ES-I3 (cell line): ENCODE data around the gene PRRC2A.
A peak's percentile ranks its signal among the peaks of the same experiment; 100 is the strongest.
"Not testable (repeated sequence)": the region's sequence is repeated elsewhere in the genome, so short reads cannot be mapped to it uniquely, and the experiment has no call there.

Source experiments
- H3K36me3 ChIP-seq: 2 replicates; pipeline ENCODE4 v1.6.1; 2013; ENCODE audit warnings: mild to moderate bottlenecking, low read length, control low read depth, moderate library complexity; ENCODE audit not compliant: insufficient read depth
- H3K4me1 ChIP-seq: 2 replicates; pipeline ENCODE4 v1.6.1; 2013; ENCODE audit warnings: mild to moderate bottlenecking, control low read depth, low read length; ENCODE audit not compliant: insufficient read depth
- H3K9ac ChIP-seq: 2 replicates; pipeline ENCODE4 v1.6.1; 2013; ENCODE audit warnings: low read depth, mild to moderate bottlenecking, low read length, moderate library complexity
- H3K9me3 ChIP-seq: 2 replicates; pipeline ENCODE4 v1.6.1; 2013; ENCODE audit warnings: mild to moderate bottlenecking, low read length, moderate library complexity; ENCODE audit not compliant: control insufficient read depth, insufficient read depth

PRRC2A gene

GRCh38 chr6:31579546-31580437 is 40.7 kb upstream of the PRRC2A start:
- Histone ChIP-seq H3K9me3 (no peaks in the 10 kb centered on the region), H3K36me3 (no peaks in the 10 kb centered on the region), H3K4me1 (peaks cover 28% of the 10 kb centered on the region), H3K9ac (peak overlapping the region; percentile 71; the same call in 1 of the 2 replicates)

- H3K4me1 ChIP-seq, result peaks cover 28% of the 10 kb centered on the region
- H3K36me3 ChIP-seq, result no peaks in the 10 kb centered on the region
- peak overlapping the region; percentile 71; the same call in 1 of the 2 replicates for H3K9ac ChIP-seq
- H3K9me3 ChIP-seq, result no peaks in the 10 kb centered on the region
These were observed 40.1 kb upstream of the PRRC2A start for GRCh38 chr6:31580438-31580740.

DNA sequence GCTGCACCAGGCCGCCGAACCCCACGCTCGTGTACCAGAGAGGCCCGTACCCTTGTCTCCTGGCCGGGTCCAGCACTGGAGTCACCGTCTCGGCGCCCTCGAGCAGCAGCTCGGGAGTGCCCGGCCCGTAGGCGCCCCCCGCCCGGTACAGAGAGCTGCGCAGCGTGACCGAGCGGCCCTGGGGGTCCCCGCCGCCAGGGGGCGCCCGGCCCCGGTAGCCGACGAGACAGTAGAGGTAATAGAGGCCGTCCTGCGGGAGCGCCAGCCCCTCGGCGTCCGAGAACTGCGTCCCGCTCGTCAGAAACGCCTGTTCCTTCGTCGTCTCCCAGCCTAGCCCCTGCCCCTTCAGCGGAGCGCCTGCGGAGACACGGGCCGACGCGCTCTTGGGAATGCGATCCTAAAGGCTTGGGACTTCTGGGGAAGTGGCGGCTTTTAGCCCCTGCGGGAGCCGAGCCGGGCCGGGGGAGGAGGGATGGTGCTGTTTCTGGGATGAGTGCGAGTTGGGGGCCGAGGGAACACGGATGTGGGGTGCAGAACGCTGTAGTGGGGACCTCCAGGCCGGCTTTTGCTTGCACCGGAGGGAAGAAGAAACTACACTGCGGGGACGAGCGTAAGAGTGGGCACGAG is 39.6 kb upstream of the PRRC2A start:
- Histone ChIP-seq H3K9ac (peak overlapping the region; percentile 71), H3K4me1 (peaks cover 28% of the 10 kb centered on the region), H3K36me3 (no peaks in the 10 kb centered on the region), H3K9me3 (no peaks in the 10 kb centered on the region)

DNA sequence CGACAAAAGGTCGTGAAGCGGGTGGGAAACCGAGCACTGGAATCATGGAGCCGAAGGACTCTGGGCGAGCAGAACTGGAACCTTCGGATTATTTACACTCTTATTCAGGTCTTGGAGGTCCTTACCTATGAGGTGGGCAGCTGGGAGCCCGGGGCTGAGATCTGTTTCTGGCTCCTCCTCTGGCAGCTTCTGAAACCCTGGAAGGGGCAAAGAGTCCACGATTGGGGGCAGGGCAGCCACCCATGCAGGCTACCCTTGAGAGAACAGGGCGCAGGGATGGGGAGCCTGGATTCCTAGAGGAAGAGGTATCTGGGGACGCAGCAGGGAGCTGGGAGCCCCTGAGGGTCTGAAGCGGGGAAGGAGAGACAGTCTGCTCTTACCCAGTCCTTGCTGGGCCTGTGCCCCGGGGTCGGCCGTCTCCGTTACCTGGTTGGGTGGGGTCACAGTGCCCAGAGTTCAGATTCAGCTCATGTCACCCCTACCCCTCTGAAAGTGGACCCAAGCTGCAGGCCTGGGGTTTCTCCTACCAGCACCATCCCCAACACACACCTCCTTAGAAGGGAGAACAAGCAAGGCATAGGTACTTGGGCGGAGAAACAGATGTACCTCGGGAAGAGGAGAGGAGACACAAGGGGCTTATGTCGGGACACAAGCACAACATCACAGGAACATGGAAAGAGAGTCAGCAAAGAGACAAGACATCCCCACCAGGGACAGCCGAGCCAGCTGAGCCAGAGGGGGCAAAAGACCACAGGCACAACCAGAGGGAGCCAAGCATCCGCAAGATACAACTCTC is 38.9 kb upstream of the PRRC2A start:
- no peaks in the 10 kb centered on the region for H3K9me3 ChIP-seq
- peaks cover 28% of the 10 kb centered on the region for H3K4me1 ChIP-seq
- no peaks in the 10 kb centered on the region for H3K36me3 ChIP-seq
- H3K9ac ChIP-seq, result peak overlapping the region; percentile 71

GRCh38 chr6:31582230-31582643 is 38.3 kb upstream of the PRRC2A start, which contains the start of gene LTB:
Gene LTB, minus strand, starts transcription at chr6:31582424. Its CDS starts 7 bp downstream, at chr6:31582417.
- H3K9ac ChIP-seq, result peak within 1 kb of the TSS; percentile 71
- peaks cover 28% of the 10 kb centered on the region for H3K4me1 ChIP-seq
- no peaks in the 10 kb centered on the region for H3K36me3 ChIP-seq
- no peaks in the 10 kb centered on the region for H3K9me3 ChIP-seq

DNA sequence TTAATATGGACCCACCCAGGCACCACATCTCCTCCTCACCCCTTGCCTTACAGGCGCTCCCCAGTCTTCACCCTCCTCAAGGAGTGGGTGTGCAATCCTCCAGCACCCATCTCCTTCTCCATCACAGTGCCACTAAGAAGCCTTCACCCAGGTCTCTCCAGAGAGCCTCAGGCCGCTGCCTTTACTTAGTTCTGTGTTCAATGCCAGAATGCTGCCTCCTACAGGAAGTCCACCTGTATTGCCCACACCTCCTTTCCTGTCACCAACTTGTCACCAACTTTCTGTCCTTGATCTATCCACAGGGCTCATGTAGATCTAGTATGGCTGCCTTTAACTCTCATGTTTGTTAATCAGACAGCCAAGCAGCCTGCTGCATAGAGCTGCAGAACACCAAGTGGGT is 35.0 kb upstream of the PRRC2A start:
- Histone ChIP-seq H3K9ac (no peak overlapping the region), H3K4me1 (peaks cover 15% of the 10 kb centered on the region; the same call in 1 of the 2 replicates), H3K36me3 (no peaks in the 10 kb centered on the region), H3K9me3 (no peaks in the 10 kb centered on the region)

GRCh38 chr6:31586008-31586407 is 34.5 kb upstream of the PRRC2A start, which contains the start of gene LST1:
Gene LST1, plus strand, starts transcription at chr6:31586277. Its CDS starts 1,023 bp downstream, at chr6:31587300.
- Histone ChIP-seq H3K9ac (no peak within 1 kb of the TSS), H3K36me3 (no peaks in the 10 kb centered on the region), H3K9me3 (no peaks in the 10 kb centered on the region), H3K4me1 (peaks cover 15% of the 10 kb centered on the region; the same call in 1 of the 2 replicates)

DNA sequence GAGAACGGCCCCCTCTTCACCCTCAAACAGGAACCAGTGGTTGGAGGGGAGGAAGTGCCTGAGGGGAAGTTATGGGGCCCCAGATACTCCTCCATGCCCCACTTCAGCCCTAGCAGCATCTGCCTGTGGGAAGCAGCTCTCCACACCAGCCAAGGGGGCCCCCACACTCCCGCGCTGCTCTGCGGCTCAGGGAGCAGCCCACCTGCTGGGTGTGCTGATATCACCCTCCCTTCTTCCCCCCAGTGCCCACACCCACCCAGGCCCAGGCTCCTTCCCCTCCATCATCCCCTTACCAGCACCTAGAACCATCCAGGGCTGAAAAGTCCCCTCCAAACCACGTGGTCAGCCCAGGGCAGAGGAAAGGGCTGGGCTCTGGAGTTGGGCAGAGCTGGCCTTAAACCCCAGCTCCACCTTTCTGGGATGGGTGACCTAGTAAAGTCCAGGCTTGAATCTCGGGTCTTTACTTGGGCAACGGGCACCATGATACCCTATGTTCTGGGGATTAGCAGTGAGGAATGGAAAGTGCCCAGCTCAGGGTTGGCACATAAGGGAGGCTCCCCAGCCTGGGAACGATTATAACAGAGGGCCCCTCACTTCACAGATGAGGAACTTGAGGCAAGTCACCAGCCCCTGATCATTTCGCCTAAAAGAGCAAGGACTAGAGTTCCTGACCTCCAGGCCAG is 33.8 kb upstream of the PRRC2A start:
- Histone ChIP-seq H3K9me3 (no peaks in the 10 kb centered on the region), H3K9ac (no peak overlapping the region), H3K4me1 (peaks cover 15% of the 10 kb centered on the region; the same call in 1 of the 2 replicates), H3K36me3 (no peaks in the 10 kb centered on the region)

DNA sequence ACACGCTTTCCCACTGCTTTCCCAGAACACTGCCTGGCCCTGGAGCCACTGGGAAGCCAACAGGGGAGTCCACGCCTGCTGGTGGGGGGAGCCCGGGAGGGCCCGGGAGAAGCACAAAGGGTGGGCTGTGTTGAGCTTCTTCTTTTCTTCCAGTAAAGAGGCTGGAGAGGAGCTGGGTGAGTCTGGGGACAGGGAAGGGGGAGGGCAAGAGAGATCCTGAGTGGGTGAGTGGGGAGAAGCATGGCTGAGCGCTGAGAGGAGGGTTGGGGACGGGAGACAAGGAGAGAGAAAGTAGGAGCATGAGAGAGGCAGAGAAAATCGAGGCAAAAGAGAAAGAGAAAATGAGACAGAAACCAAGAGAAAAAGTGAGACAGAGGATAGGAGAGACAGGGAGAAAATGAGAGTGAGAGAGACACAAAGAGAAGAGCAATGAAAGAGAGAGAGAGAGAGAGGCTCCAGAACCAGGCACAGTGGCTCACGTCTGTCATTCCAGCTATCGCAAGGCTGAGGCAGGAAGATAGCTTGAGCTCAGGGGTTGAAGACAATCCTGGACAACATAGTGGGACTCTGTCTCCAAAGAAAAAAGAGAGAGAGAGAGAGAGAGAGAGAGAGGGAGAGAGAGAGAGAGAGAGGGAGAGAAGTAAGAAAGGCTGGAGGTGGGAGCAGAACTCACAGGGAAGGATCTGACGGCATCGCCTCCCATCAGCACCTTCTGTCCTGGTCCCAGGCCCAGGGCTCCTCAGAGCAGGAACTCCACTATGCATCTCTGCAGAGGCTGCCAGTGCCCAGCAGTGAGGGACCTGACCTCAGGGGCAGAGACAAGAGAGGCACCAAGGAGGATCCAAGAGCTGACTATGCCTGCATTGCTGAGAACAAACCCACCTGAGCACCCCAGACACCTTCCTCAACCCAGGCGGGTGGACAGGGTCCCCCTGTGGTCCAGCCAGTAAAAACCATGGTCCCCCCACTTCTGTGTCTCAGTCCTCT is 32.4 kb upstream of the PRRC2A start:
- H3K9ac ChIP-seq, result no peak overlapping the region
- no peaks in the 10 kb centered on the region for H3K36me3 ChIP-seq
- no peaks in the 10 kb centered on the region for H3K9me3 ChIP-seq
- peaks cover 6% of the 10 kb centered on the region; the same call in 1 of the 2 replicates for H3K4me1 ChIP-seq

DNA sequence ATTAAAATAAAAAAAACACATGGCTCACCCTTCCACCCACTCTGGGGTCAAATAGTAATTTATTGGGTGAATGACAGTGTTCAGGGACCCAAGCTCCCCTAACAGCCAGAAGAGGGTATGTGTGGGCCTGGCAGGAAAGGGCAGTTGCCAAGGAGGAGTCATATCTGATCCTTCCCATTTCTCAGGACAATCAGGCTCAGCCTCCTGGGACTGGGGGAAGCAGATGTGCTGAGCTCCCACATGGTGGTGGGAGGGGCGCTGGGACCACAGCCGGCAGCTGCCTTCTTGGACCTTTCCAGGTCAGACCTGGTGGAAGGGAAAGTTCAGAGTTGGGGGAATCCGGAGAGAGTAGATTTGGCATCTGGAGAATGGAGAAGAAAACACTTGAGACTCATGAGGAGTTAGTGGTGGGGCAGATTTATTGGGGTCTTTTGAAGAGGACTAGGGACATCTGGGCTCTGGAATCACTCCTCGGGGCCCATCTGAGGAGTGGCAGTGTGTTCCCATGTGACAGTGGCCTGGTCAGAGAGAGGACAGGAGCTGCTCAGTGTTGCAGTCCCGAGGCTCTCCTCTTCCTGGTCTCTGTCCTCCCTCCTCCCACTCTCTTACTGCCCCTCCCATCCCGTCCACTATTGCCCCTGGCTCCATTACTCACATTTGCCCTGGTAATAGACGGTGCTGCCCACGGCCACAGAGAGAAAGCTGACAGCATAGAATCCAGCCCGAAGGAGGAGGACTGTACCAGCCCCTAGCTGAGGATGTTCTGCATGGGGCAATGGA is 31.5 kb upstream of the PRRC2A start:
- H3K4me1 ChIP-seq, result peaks cover 6% of the 10 kb centered on the region; the same call in 1 of the 2 replicates
- H3K9me3 ChIP-seq, result no peaks in the 10 kb centered on the region
- H3K9ac ChIP-seq, result no peak overlapping the region
- H3K36me3 ChIP-seq, result no peaks in the 10 kb centered on the region

DNA sequence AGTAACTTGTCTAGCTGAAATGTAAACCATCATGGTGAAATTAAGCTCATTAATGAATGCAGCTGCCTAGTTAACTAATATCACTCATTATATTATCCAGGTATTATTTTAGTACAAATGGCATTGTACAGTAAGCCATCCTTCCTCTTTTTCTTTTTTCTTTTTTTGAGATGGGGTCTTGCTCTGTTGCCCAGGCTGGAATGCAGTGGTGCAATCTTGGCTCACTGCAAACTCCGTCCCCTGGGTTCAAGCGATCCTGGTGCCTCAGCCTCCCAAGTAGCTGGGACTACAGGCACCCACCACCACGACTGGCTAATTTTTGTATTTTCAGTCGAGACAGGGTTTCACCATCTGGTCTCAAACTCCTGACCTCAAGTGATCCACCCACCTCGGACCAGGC is 29.8 kb upstream of the PRRC2A start:
- not testable (repeated sequence) for H3K4me1 ChIP-seq, H3K9me3 ChIP-seq, H3K36me3 ChIP-seq

GRCh38 chr6:31592396-31592771 is 28.1 kb upstream of the PRRC2A start:
- Histone ChIP-seq H3K36me3 (no peaks in the 10 kb centered on the region), H3K4me1 (peaks cover 6% of the 10 kb centered on the region; the same call in 1 of the 2 replicates), H3K9me3 (no peaks in the 10 kb centered on the region), H3K9ac (no peak overlapping the region)

More for the DNA sequence above, 29.8 kb upstream of the PRRC2A start:
- not testable (repeated sequence) for H3K9ac ChIP-seq
